Measurements from ENCODE around the gene BFAR.
"Not testable (repeated sequence)": the region's sequence is repeated elsewhere in the genome, so short reads cannot be mapped to it uniquely, and the experiment has no call there.

Gene BFAR

DNA sequence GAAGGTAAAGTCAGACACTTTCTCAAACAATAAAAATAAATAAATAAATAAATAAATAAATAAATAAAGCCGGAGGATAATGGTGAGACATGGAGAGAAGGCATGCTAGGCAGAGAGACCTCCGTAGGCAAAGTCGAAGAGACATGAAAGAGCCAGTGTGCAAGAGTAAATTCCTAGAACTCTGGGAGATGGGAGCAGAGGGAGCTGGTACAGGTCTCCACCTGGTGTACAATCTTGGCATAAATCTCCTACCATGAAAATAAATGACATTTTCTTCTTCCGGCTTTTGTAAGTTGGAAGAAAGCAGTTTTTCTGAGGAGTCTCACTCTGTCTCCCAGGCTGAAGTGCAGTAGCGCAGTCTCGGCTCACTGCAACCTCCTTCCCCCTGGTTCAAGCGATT lies 69.1 kb downstream of the BFAR start:
- DNase-seq, result not testable (repeated sequence)

DNA sequence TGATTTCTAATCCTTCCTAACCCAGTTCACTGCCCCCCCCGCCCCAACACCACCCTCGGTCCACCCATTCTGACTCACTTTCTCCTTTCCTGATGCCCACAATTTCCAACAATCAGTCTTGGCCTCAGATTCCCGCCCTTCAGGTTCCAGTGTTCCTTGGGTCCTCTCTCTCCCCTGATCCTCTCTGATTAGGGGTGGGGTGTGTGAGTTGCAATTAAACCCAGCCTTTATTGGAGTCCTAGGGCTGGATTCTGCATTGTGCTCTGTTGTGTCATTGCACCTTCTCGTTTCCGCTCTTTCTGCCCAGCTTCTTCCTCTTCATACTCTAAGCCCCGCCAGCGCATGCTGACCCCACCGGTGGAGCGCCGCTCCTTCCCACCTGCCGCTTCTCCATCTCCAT lies 69.9 kb downstream of the BFAR start:
- not testable (repeated sequence) for DNase-seq

- DNase-seq, result not testable (repeated sequence)
Measured at GRCh38 chr16:14703156-14704011, 70.6 kb downstream of the BFAR start, which contains the start of gene NPIPA3. TSS of gene NPIPA3 (plus strand) at chr16:14703411. CDS start at chr16:14708944, 5,533 bp downstream.

All from CD4-positive, alpha-beta T cell treated with Interferon gamma for 1 hour (primary cell).